Activated CD8-positive, alpha-beta memory T cell treated with anti-CD3 and anti-CD28 coated beads, Interleukin-2, amount 10 ng/mL, durations not matched to agents 7 days and 5 days (primary cell): ENCODE measurements around the gene CCBE1. TPM values are rescaled to one million over a fixed set of nuclear protein-coding genes. Genes with fewer than 3 reads are reported as not detected.
"Not testable (repeated sequence)": the region's sequence is repeated elsewhere in the genome, so short reads cannot be mapped to it uniquely, and the experiment has no call there.

Source experiments
- ATAC-seq: fragments of 150-1000 bp; cut with Tn5 transposase; one replicate; pipeline ENCODE4 v1.10.0; 2021; ENCODE audit warnings: moderate library complexity
- CTCF ChIA-PET: fragments of 350-600 bp; sonication (Branson Sonifier 250); formaldehyde crosslinking; loops from one replicate; lab custom pipeline; 2021; ENCODE audit warnings: antibody characterized with exemption; lab: Charles Lee
- DNase-seq: peaks from one replicate; pipeline ENCODE4 v3.0.0-alpha.2; 2020
- H3K27ac Mint-ChIP-seq: one replicate; pipeline ENCODE4 v1.8.0; 2021; ENCODE audit warnings: mild to moderate bottlenecking, mixed read lengths
- H3K27me3 Mint-ChIP-seq: one replicate; pipeline ENCODE4 v1.8.0; 2021; ENCODE audit warnings: mixed read lengths
- H3K36me3 Mint-ChIP-seq: one replicate; pipeline ENCODE4 v1.8.0; 2021; ENCODE audit warnings: mild to moderate bottlenecking, mixed read lengths
- H3K4me1 Mint-ChIP-seq: one replicate; pipeline ENCODE4 v1.8.0; 2021; ENCODE audit warnings: mixed read lengths
- H3K4me3 Mint-ChIP-seq: one replicate; pipeline ENCODE4 v1.8.0; 2021; ENCODE audit warnings: mild to moderate bottlenecking, moderate library complexity, mixed read lengths
- H3K9me3 Mint-ChIP-seq: one replicate; pipeline ENCODE4 v1.8.0; 2022; ENCODE audit warnings: low read depth, mixed read lengths
- total RNA-seq, 2 experiments: library from RNA; stranded (reverse); gene quantifications; one replicate each; pipeline ENCODE4 v1.2.3, GENCODE V29; 2021

Gene CCBE1
- total RNA-seq, 2 experiments from 2014 or later = 0.12 TPM; not detected in 1

DNA sequence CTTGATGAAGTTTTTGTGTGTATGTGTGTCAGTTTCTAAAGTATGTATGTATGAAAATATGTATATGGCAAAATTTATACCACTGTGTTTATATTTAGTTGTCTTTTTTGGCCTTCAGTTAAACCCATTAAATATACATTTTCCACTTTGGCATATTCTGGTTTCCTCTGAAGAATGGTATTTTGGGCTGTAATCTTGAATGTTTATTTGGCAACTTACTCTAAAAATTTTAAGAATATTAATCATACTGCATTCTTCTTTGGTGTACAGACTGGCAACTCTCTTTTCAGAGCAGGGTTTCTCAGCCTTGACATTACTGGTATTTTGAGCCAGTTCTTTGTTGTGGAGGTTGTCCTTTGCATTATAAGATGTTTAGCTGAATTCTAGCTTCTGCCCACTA lies 27.9 kb upstream of the CCBE1 start:
- ATAC-seq = no peak
- Mint-ChIP-seq H3K4me3 (no peak overlapping the region), H3K27ac (no peak overlapping the region), H3K36me3 (no peaks in the 10 kb centered on the region), H3K4me1 (no peaks in the 10 kb centered on the region), H3K27me3 (peaks cover 3% of the 10 kb centered on the region), H3K9me3 (no peaks in the 10 kb centered on the region)
- DNase-seq = no peak
- CTCF ChIA-PET = no interaction called here

DNA sequence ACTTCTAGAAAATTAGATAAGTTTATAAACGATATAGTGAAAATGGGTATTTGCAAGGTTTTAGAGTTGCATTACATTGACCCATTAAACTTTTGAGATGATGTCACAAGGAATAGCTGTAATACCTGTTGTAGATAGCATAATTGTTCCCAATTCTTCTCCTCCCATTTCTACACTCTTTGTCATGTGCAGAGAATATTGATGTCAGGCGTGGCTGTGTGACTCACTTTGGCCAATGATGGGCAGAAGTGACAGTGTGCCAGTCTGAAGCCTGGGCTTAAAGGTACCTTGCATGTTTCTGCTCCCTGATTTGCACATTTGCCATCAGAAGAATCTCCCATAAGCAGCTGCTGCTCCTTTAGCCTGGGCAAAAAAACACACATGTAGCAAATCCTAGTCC lies 26.9 kb upstream of the CCBE1 start:
- no peaks in the 10 kb centered on the region for H3K4me1 Mint-ChIP-seq
- no peak for ATAC-seq
- peaks cover 3% of the 10 kb centered on the region for H3K27me3 Mint-ChIP-seq
- no peak for DNase-seq
- CTCF ChIA-PET = no interaction called here
- no peak overlapping the region for H3K27ac Mint-ChIP-seq
- no peaks in the 10 kb centered on the region for H3K36me3 Mint-ChIP-seq
- H3K9me3 Mint-ChIP-seq = no peaks in the 10 kb centered on the region
- H3K4me3 Mint-ChIP-seq = no peak overlapping the region

DNA sequence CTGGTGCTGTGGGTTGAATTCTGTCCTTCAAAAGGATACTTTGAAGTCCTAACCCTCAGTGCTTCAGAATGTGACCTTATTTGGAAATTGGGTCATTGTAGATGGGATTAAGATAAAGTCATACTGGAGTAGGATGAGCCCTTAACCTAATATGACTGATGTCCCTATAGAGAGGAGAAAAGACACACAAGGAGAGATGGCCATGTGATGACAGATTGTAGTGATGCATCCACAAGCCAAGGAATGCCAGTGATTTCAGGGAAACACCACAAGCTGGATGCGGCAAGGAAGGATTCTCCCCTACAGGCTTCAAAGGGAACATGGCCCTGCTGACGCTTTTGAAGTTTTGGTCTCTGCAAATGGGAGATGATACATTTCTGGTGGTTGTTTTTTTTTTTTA lies 24.7 kb upstream of the CCBE1 start:
- CTCF ChIA-PET = interaction anchor here (1.3 kb wide), 1 partner anchor 25 kb away, joined by 4 read pairs; the partner anchor contains the start of gene CCBE1
- H3K9me3 Mint-ChIP-seq = no peaks in the 10 kb centered on the region
- no peak overlapping the region for H3K4me3 Mint-ChIP-seq
- no peak for DNase-seq
- no peak for ATAC-seq
- H3K36me3 Mint-ChIP-seq = no peaks in the 10 kb centered on the region
- H3K4me1 Mint-ChIP-seq = no peaks in the 10 kb centered on the region
- peaks cover 3% of the 10 kb centered on the region for H3K27me3 Mint-ChIP-seq
- H3K27ac Mint-ChIP-seq = no peak overlapping the region

DNA sequence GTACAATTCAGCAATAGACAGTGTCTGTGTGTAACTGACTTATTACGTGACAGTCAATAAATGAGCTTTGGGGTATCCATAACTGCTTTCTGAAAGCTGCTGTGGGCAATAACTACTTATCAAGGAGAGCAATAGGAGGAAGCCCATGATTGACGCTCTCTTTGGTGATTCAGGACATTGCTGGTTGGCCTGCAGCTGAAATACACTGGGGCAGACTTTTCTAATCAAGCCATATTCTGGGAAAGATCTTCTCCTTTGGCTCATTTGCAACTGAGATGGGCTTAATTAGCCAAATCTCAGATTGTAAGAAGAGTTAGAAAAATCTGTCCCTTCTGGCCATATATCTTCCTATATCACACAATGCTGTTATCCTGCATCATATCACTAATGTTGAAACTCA lies 24.0 kb upstream of the CCBE1 start:
- no peak overlapping the region for H3K4me3 Mint-ChIP-seq
- H3K4me1 Mint-ChIP-seq = no peaks in the 10 kb centered on the region
- H3K36me3 Mint-ChIP-seq = no peaks in the 10 kb centered on the region
- no peaks in the 10 kb centered on the region for H3K9me3 Mint-ChIP-seq
- H3K27ac Mint-ChIP-seq = no peak overlapping the region
- DNase-seq (no peak), ATAC-seq (no peak)
- CTCF ChIA-PET = interaction anchor here (1.3 kb wide), 1 partner anchor 24 kb away, joined by 4 read pairs; the partner anchor contains the start of gene CCBE1
- H3K27me3 Mint-ChIP-seq = peaks cover 3% of the 10 kb centered on the region

DNA sequence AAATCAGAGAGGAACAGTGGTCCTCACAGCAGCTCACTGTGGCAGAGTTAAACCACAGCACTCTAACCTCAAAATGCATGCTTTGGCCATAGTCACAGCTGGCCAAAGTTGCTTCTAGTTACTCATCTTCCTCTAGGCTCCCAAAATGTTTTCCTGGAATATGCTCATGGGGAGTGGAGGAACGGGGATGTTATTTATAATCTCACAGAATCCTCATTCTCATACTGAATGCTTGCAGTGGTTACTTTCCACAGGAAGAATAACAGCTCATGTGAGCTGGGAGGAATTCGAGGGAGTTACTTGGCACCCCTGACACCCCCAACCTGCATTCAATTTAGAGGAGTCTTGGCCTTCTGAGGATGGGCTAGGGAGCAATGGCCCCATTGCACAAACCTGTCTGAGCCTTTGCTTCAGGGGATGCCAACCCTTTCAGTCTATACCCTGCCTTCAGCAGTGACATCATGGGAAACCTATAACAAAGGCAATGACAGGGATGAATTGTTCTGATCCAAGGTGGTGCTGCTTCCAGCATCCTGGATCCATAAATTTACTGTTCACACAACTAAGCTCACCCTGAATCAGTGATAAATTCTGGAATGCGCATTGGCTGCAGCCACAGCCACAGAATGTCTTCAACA lies 22.4 kb upstream of the CCBE1 start:
- Mint-ChIP-seq H3K9me3 (no peaks in the 10 kb centered on the region), H3K4me1 (no peaks in the 10 kb centered on the region), H3K27me3 (peaks cover 3% of the 10 kb centered on the region), H3K36me3 (no peaks in the 10 kb centered on the region), H3K4me3 (no peak overlapping the region), H3K27ac (no peak overlapping the region)
- CTCF ChIA-PET = no interaction called here
- no peak for ATAC-seq
- DNase-seq = no peak

DNA sequence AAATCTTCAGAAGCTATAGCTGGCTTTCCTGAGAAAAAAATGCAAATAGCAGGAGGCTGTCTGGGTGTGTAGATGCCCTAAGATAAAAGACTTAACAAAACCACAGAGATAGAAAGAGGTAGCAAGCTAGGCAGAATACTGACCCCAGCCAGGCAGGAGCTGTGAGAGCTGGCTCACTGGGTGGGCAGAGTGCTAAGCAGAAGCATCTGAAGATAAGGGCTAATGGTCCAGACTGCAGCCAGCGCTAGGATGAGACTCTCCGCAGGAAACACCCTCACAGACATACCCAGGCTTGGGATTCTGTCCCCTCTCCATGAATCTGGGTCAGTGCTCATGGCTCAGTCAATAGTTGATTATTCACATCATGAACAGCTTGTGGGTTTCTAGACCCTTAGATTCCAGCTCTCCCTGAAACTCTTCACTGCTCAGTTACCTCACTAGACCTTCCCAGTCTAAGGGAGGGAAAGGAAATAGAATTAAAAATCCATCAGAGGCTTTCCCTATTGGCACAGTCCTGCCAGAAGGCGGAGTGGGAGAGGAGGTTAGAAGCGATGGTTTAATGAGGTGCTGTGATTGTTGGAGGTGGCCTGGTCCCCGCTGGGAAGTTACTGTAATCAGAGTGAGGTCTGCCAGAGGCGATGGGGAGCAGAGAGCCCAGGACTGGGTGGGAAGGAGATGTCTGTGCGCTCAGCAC lies 21.4 kb upstream of the CCBE1 start:
- DNase-seq (no peak), ATAC-seq (no peak)
- CTCF ChIA-PET = no interaction called here
- Mint-ChIP-seq H3K27me3 (no peaks in the 10 kb centered on the region), H3K4me3 (no peak overlapping the region), H3K36me3 (no peaks in the 10 kb centered on the region), H3K4me1 (no peaks in the 10 kb centered on the region), H3K27ac (no peak overlapping the region), H3K9me3 (no peaks in the 10 kb centered on the region)

DNA sequence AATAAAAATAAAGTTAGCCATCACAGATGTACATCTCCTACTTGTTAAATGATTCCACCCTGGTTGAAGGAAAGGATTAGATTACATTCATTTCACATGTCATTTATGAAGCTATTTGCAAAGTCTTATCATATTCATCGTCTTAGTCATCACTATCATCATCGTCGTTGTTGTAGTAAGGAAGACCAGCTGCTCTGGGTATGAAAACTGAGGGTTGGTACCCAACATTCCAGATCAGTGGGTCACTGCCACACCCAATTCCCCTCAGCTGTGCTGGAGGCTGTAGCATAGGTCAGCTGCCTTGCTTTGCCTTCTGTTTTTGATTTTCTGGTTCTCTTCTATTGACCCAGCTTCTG lies 20.9 kb upstream of the CCBE1 start:
- no peaks in the 10 kb centered on the region for H3K36me3 Mint-ChIP-seq

DNA sequence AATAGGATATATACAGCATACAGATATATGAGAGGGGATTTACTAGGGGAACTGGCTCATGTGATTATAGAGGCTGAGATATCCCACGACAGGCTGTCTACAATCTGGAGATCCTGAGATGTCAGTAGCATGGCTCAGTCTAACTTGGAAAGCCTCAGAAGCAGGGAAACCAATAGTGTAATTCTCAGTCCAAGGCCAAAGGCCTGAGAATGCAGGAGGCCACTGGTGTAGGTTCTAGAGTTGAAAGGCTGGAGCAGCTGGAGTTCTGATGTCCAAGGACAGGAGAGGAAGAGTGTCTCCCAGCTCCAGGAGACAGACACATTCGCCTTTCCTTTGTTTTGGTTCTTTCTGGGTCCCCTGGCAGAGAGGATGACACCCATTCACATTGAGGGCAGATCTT lies 20.1 kb upstream of the CCBE1 start:
- Mint-ChIP-seq H3K4me1 (no peaks in the 10 kb centered on the region), H3K27me3 (no peaks in the 10 kb centered on the region), H3K27ac (no peak overlapping the region), H3K36me3 (no peaks in the 10 kb centered on the region), H3K9me3 (no peaks in the 10 kb centered on the region), H3K4me3 (no peak overlapping the region)
- ATAC-seq (no peak), DNase-seq (no peak)
- CTCF ChIA-PET = interaction anchor here (0.7 kb wide), 1 partner anchor 288 kb away, joined by 4 read pairs; no protein-coding TSS in a partner anchor

More for the DNA sequence above, 20.9 kb upstream of the CCBE1 start:
- Mint-ChIP-seq H3K27me3 (no peaks in the 10 kb centered on the region), H3K27ac (no peak overlapping the region), H3K4me3 (no peak overlapping the region), H3K4me1 (no peaks in the 10 kb centered on the region), H3K9me3 (no peaks in the 10 kb centered on the region)
- no peak for DNase-seq
- ATAC-seq = no peak
- CTCF ChIA-PET = no interaction called here

DNA sequence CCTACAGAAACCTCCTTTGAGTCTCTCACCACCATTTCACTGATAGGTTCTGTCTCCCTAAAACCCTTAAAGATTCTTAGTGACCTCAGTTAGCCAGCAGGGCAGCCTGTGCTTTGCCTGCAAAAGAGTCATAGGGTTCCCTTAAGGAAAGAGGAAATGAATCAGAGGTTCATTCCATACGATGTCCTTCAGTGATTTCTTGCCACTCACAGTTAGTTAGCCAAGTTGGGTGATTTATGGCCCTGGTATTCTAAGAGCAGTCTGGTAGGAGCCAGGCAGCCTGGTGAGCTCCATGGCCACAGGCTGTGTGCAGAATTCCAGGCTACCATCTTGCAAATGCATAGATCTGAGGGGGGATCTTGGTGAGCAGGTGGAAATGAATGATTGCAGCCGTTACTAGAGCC lies 18.7 kb upstream of the CCBE1 start:
- Mint-ChIP-seq H3K9me3 (no peaks in the 10 kb centered on the region), H3K27me3 (no peaks in the 10 kb centered on the region), H3K36me3 (no peaks in the 10 kb centered on the region), H3K4me3 (no peak overlapping the region), H3K4me1 (no peaks in the 10 kb centered on the region), H3K27ac (no peak overlapping the region)
- ATAC-seq (no peak), DNase-seq (no peak)
- CTCF ChIA-PET = no interaction called here

DNA sequence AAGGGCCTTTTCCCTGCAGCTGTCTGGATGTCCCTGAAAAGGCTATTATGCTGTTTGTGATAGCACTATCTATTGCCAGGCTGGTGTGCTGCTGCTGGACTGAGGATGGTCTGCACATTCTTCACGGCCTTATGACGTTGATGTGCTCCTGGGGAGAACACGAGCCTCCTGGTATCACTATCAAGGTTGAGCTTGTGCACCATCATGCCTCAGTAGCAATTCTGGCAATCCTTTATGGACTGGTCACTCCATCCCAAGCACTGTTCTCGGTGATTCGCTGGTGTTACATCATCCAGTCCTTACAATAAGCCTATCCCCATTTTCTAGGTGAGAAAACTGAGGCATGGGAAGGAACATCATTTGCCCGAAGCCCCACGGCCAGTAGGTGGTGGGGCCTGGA lies 18.2 kb upstream of the CCBE1 start:
- H3K36me3 Mint-ChIP-seq = no peaks in the 10 kb centered on the region
- no peak overlapping the region for H3K27ac Mint-ChIP-seq
- ATAC-seq = no peak

DNA sequence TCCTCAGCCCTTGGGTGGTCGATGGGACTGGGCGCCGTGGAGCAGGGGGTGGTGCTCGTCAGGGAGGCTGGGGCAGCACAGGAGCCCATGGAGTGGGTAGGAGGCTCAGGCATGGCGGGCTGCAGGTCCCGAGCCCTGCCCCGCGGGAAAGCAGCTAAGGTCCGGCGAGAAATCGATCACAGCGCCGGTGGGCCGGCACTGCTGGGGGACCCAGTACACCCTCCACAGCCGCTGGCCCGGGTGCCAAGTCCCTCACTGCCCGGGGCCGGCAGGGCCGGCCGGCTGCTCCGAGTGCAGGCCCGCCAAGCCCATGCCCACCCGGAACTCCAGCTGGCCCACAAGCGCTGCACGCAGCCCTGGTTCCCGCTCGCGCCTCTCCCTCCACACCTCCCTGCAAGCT lies 16.9 kb upstream of the CCBE1 start:
- H3K27ac Mint-ChIP-seq, DNase-seq, H3K4me3 Mint-ChIP-seq, H3K27me3 Mint-ChIP-seq, H3K4me1 Mint-ChIP-seq, ATAC-seq, H3K36me3 Mint-ChIP-seq, H3K9me3 Mint-ChIP-seq, CTCF ChIA-PET: not testable (repeated sequence)

More for the DNA sequence above, 18.2 kb upstream of the CCBE1 start:
- DNase-seq = no peak
- Mint-ChIP-seq H3K9me3 (no peaks in the 10 kb centered on the region), H3K4me1 (no peaks in the 10 kb centered on the region), H3K27me3 (no peaks in the 10 kb centered on the region), H3K4me3 (no peak overlapping the region)
- CTCF ChIA-PET = no interaction called here

DNA sequence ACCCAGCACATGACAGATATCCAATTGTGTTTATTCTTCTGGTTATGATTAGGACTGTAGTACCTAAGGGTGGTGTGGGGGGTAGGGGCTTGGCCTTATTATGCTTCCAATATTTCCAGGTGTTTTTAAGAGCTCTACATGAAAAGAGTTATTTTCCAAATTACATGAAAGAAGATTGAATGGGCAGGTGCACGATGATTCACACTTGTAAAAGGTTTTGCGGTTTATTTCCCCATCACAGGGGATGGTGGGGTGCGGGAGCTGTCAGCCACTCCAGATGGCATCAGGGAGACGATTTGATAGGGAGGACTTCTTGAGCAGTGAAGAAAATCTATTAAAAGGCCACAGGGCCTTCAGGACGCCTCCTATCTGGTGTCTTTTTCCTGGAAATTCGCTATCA lies 15.1 kb upstream of the CCBE1 start:
- Mint-ChIP-seq H3K4me1 (no peaks in the 10 kb centered on the region), H3K27ac (no peak overlapping the region), H3K36me3 (no peaks in the 10 kb centered on the region), H3K4me3 (no peak overlapping the region), H3K27me3 (no peaks in the 10 kb centered on the region), H3K9me3 (no peaks in the 10 kb centered on the region)
- ATAC-seq (no peak), DNase-seq (no peak)
- CTCF ChIA-PET = no interaction called here

DNA sequence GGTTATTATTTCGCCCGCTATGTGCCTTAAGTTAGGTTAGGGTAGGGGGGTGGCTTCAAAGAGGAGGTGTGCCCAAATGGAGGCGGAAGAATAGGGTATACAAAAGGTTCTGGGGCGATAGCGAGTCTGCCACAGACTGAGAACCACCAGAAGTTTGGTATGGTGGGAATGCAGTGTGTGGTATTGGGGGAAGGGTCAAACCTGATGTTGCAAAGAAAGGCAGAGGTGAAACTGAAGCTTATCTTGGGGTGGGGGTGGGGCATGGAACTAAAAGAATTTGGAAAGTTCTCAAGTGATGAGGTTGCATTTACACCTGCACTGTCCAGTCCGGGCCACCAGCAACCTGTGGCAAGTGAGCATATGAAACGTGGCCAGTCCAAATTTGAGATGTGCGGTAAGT lies 11.8 kb upstream of the CCBE1 start:
- Mint-ChIP-seq H3K36me3 (no peaks in the 10 kb centered on the region), H3K27ac (no peak overlapping the region), H3K9me3 (no peaks in the 10 kb centered on the region), H3K27me3 (no peaks in the 10 kb centered on the region), H3K4me1 (no peaks in the 10 kb centered on the region), H3K4me3 (no peak overlapping the region)
- CTCF ChIA-PET = interaction anchor here (1.4 kb wide), 1 partner anchor 12 kb away, joined by 6 read pairs; the partner anchor contains the start of gene CCBE1
- no peak for ATAC-seq
- no peak for DNase-seq

DNA sequence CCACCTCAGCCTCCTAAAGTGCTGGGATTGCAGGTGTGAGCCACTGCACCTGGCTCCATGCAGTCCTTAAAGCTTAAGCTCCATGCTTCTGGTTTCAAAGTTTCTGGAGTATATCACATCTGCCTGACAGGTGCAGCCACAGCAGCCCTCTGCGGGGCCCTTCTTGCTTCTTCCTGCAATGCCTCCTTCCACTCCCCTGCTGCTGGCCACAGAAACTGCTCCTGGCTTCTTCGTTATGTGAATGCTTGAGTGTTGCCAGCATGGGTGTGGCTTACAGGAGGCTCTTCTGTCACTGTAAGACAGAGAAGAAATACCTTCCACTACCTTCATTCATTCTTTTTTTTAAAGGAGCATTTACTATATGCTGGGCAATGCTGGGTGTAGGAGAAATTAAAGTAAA lies 10.1 kb upstream of the CCBE1 start:
- ATAC-seq = no peak
- Mint-ChIP-seq H3K9me3 (no peaks in the 10 kb centered on the region), H3K4me1 (no peaks in the 10 kb centered on the region), H3K4me3 (no peak overlapping the region), H3K27ac (no peak overlapping the region), H3K27me3 (no peaks in the 10 kb centered on the region), H3K36me3 (no peaks in the 10 kb centered on the region)
- DNase-seq = no peak
- CTCF ChIA-PET = interaction anchor here (1.4 kb wide), 1 partner anchor 10 kb away, joined by 6 read pairs; the partner anchor contains the start of gene CCBE1
